Mesenchymal stem cell (in vitro differentiated cells and primary cell): Measurements from ENCODE around the gene MAPK8. TPM values are rescaled to one million over a fixed set of nuclear protein-coding genes. Genes with fewer than 3 reads are reported as not detected.
A peak's percentile ranks its signal among the peaks of the same experiment; 100 is the strongest.

Experiments used
- DNase-seq: peaks from one replicate; pipeline ENCODE4 v3.0.0-alpha.2; 2013
- H2AFZ ChIP-seq: one replicate; pipeline ENCODE4 v1.6.1; 2013; ENCODE audit warnings: low read depth, mild to moderate bottlenecking, control low read depth, inconsistent platforms, low read length, moderate library complexity
- H2AK5ac ChIP-seq: 2 replicates; pipeline ENCODE4 v1.6.1; 2013; ENCODE audit warnings: low read length, moderate library complexity, mild to moderate bottlenecking, inconsistent platforms; ENCODE audit not compliant: severe bottlenecking
- H2BK120ac ChIP-seq: one replicate; pipeline ENCODE4 v1.6.1; 2013; ENCODE audit warnings: low read depth, mild to moderate bottlenecking, inconsistent platforms, low read length, moderate library complexity
- H2BK12ac ChIP-seq, 2 experiments: one replicate each; pipeline ENCODE4 v1.6.1; 2013; ENCODE audit warnings: inconsistent platforms in 2 of 2, low read length in 2 of 2, mild to moderate bottlenecking in 2 of 2, moderate library complexity in 2 of 2, control low read depth in 1 of 2
- H2BK15ac ChIP-seq: one replicate; pipeline ENCODE4 v1.6.1; 2013; ENCODE audit warnings: mild to moderate bottlenecking, low read depth, inconsistent platforms; ENCODE audit not compliant: poor library complexity, severe bottlenecking
- H2BK5ac ChIP-seq: 2 replicates; pipeline ENCODE4 v1.6.1; 2013; ENCODE audit warnings: low read depth, mild to moderate bottlenecking, low read length, control low read depth, inconsistent platforms; ENCODE audit not compliant: poor library complexity, severe bottlenecking
- H3K14ac ChIP-seq, 2 experiments: one replicate each; pipeline ENCODE4 v1.6.1; 2013; ENCODE audit warnings: inconsistent platforms in 2 of 2, low read length in 2 of 2, control low read depth in 1 of 2, mild to moderate bottlenecking in 1 of 2, moderate library complexity in 1 of 2
- H3K18ac ChIP-seq, 2 experiments: one replicate each; pipeline ENCODE4 v1.6.1; 2013; ENCODE audit warnings: inconsistent platforms in 2 of 2, low read length in 2 of 2, control low read depth in 1 of 2, low read depth in 1 of 2, mild to moderate bottlenecking in 1 of 2
- H3K23ac ChIP-seq, 2 experiments: one replicate each; pipeline ENCODE4 v1.6.1; 2013; ENCODE audit warnings: inconsistent platforms in 2 of 2, low read length in 2 of 2, mild to moderate bottlenecking in 2 of 2, moderate library complexity in 2 of 2, control low read depth in 1 of 2
- H3K27ac ChIP-seq: 2 replicates; pipeline ENCODE4 v1.5.1; 2013; ENCODE audit warnings: mild to moderate bottlenecking, moderate library complexity, low read length, control low read depth, inconsistent platforms; ENCODE audit not compliant: poor library complexity, severe bottlenecking
- H3K27me3 ChIP-seq, 2 experiments: 2 replicates each; pipeline versions ENCODE4 v1.6.1 to v1.7.0; 2013; ENCODE audit warnings: low read length in 2 of 2, mild to moderate bottlenecking in 2 of 2, moderate library complexity in 2 of 2, control low read depth in 1 of 2, inconsistent platforms in 1 of 2; ENCODE audit not compliant: control insufficient read depth in 1 of 2, insufficient read depth in 1 of 2
- H3K36me3 ChIP-seq, 2 experiments: 2 replicates each; pipeline versions ENCODE4 v1.6.1 to v1.7.0; 2013; ENCODE audit warnings: low read length in 2 of 2, control low read depth in 1 of 2, inconsistent platforms in 1 of 2, low read depth in 1 of 2, mild to moderate bottlenecking in 1 of 2; ENCODE audit not compliant: insufficient read depth in 2 of 2, control insufficient read depth in 1 of 2
- H3K4ac ChIP-seq, 2 experiments: one replicate each; pipeline ENCODE4 v1.6.1; 2013; ENCODE audit warnings: inconsistent platforms in 2 of 2, low read length in 2 of 2, mild to moderate bottlenecking in 2 of 2, moderate library complexity in 2 of 2, control low read depth in 1 of 2, low read depth in 1 of 2
- H3K4me1 ChIP-seq: 2 replicates; pipeline ENCODE4 v1.6.1; 2013; ENCODE audit warnings: low read depth, low read length, control low read depth; ENCODE audit not compliant: control insufficient read depth, insufficient read depth
- H3K4me2 ChIP-seq: 2 replicates; pipeline ENCODE4 v1.6.1; 2013; ENCODE audit warnings: low read length, mild to moderate bottlenecking, inconsistent platforms; ENCODE audit not compliant: poor library complexity, severe bottlenecking
- H3K4me3 ChIP-seq, 2 experiments: 2 replicates each; pipeline versions ENCODE4 v1.5.1 to v1.7.0; 2013; ENCODE audit warnings: low read length in 2 of 2, mild to moderate bottlenecking in 2 of 2, control low read depth in 1 of 2, low read depth in 1 of 2; ENCODE audit not compliant: insufficient read depth in 1 of 2
- H3K79me1 ChIP-seq: replicated peaks from 2 replicates; pipeline ENCODE4 v1.6.1; 2013; ENCODE audit warnings: mild to moderate bottlenecking, control low read depth, low read length, inconsistent platforms; ENCODE audit not compliant: poor library complexity, severe bottlenecking
- H3K9ac ChIP-seq: 2 replicates; pipeline ENCODE4 v1.7.0; 2013; ENCODE audit warnings: mild to moderate bottlenecking, low read length, moderate library complexity
- H3K9me3 ChIP-seq: 2 replicates; pipeline ENCODE4 v1.7.0; 2013; ENCODE audit warnings: mild to moderate bottlenecking, low read length; ENCODE audit not compliant: control insufficient read depth
- H4K8ac ChIP-seq: one replicate; pipeline ENCODE4 v1.6.1; 2013; ENCODE audit warnings: inconsistent platforms, mild to moderate bottlenecking, low read length, moderate library complexity
- H4K91ac ChIP-seq: one replicate; pipeline ENCODE4 v1.6.1; 2013; ENCODE audit warnings: mild to moderate bottlenecking, low read length, inconsistent platforms
- whole genome bisulfite sequencing: methylation state at CpG from one replicate; pipeline ENCODE4 v1.1.7; 2013; ENCODE audit warnings: mixed read lengths; 5-methylcytosine and 5-hydroxymethylcytosine counted together
- polyA plus RNA-seq, 2 experiments: library from polyadenylated mRNA; stranded (reverse); fragments of 200-250 nt; gene quantifications; one replicate each; pipeline ENCODE4 v1.2.3, GENCODE V29; 2013

MAPK8 gene
- polyA plus RNA-seq (2013, experiment 1 of 2) = 22.6 TPM
- polyA plus RNA-seq (2013, experiment 2 of 2) = 24.6 TPM

GRCh38 chr10:48306265-48306869 lies at the start of gene MAPK8:
Gene MAPK8, plus strand, starts transcription at chr10:48306677. Its CDS starts 94,984 bp downstream, at chr10:48401661.
- Histone ChIP-seq H3K36me3 (no peaks in the 10 kb centered on the region), H3K4ac (peak within 1 kb of the TSS; percentile 62 to 94), H2AK5ac (no peak within 1 kb of the TSS), H2BK15ac (peak within 1 kb of the TSS; percentile 94), H3K23ac (peak within 1 kb of the TSS; percentile 83 to 99), H3K4me1 (peaks cover 4% of the 10 kb centered on the region), H3K27me3 (peaks cover 6 to 11% of the 10 kb centered on the region in 2 experiments), H3K27ac (no peak within 1 kb of the TSS), H2AFZ (peak within 1 kb of the TSS; percentile 86), H3K9me3 (no peaks in the 10 kb centered on the region), H3K79me1 (no peaks in the 10 kb centered on the region), H3K9ac (peak within 1 kb of the TSS; percentile 91), H2BK120ac (peak within 1 kb of the TSS; percentile 87), H4K91ac (peak within 1 kb of the TSS; percentile 90), H3K14ac (peak within 1 kb of the TSS in 1 of 2 experiments; percentile 96), H2BK5ac (no peak within 1 kb of the TSS), H3K4me3 (peak within 1 kb of the TSS; percentile 92 to 93), H3K4me2 (peak within 1 kb of the TSS; percentile 82), H3K18ac (peak within 1 kb of the TSS; percentile 89 to 92), H2BK12ac (peak within 1 kb of the TSS in 1 of 2 experiments; percentile 83), H4K8ac (peak within 1 kb of the TSS; percentile 91)
- 1% methylated on average over 33 of the region's 86 CpGs for WGBS
- DNase-seq = peak; percentile 84

DNA sequence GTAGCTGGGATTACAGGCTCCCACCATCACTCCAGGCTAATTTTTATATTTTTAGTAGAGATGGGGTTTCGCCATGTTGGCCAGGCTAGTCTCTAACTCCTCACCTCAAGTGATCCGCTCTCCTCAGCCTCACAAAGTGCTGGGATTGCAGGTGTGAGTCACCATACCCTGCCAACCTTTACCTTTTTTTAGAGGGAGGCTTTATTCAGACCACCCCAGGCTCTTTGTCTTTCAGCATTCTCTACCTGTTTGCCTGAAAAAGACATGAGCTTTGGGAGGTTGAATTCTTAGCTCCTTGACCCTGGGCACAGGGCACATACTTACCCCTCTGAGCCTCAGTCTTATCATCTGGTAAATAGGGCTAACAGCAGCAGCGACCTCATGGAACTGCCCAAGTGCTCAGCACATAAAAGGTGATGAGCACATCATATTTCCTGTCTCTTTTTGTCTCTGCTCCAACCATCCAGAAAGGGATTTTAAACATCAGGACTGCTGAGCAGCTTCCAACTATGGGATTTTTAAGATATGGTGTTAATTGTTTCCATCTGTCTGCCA lies 49.0 kb upstream of the MAPK8 start:
- Histone ChIP-seq H3K18ac (no peak overlapping the region), H2AK5ac (no peak overlapping the region), H3K79me1 (no peaks in the 10 kb centered on the region), H4K91ac (no peak overlapping the region), H2BK5ac (no peak overlapping the region), H3K27me3 (peaks cover 8 to 30% of the 10 kb centered on the region in 2 experiments), H3K4me1 (peaks cover 4% of the 10 kb centered on the region), H3K36me3 (no peaks in the 10 kb centered on the region), H3K9ac (no peak overlapping the region), H2BK15ac (no peak overlapping the region), H2AFZ (no peak overlapping the region), H3K9me3 (no peaks in the 10 kb centered on the region), H3K4me2 (no peak overlapping the region), H2BK12ac (no peak overlapping the region), H3K27ac (no peak overlapping the region), H3K14ac (no peak overlapping the region), H2BK120ac (no peak overlapping the region), H3K4ac (no peak overlapping the region), H3K4me3 (no peak overlapping the region), H3K23ac (no peak overlapping the region), H4K8ac (no peak overlapping the region)
- WGBS = 91% methylated on average over 3 of the region's 3 CpGs
- DNase-seq = no peak

DNA sequence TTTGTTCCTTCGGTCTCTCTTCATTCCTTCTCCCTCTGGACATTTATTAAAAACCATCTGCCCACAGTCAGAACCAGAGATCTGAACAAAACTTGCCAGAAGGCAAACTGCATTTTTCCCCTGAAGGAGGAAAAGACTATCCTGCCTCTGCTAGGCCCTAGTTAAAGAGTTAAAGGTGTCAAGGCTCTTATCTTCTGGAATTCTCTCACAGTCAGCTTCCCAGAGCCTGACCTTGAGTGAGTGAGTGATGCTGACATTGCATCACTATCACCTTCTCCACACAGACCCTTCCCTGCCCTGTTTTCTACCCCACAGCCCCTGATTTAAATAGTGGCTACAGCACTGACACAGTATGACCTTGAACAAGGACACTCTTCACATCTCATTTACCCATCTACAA lies 48.4 kb upstream of the MAPK8 start:
- no peak overlapping the region for H2AFZ ChIP-seq
- no peak overlapping the region for H2BK5ac ChIP-seq
- H2BK12ac ChIP-seq = no peak overlapping the region
- H3K36me3 ChIP-seq = no peaks in the 10 kb centered on the region
- H3K27me3 ChIP-seq = peaks cover 8 to 30% of the 10 kb centered on the region in 2 experiments
- H3K18ac ChIP-seq = no peak overlapping the region
- H4K8ac ChIP-seq = no peak overlapping the region
- no peak for DNase-seq
- no peak overlapping the region for H3K9ac ChIP-seq
- H3K4me2 ChIP-seq = no peak overlapping the region
- no peak overlapping the region for H3K4ac ChIP-seq
- no peak overlapping the region for H2BK15ac ChIP-seq
- WGBS = 94% methylated on average over 1 of the region's 1 CpG
- no peak overlapping the region for H3K4me3 ChIP-seq
- no peak overlapping the region for H3K14ac ChIP-seq
- H3K4me1 ChIP-seq = peaks cover 4% of the 10 kb centered on the region
- no peaks in the 10 kb centered on the region for H3K79me1 ChIP-seq
- H3K27ac ChIP-seq = no peak overlapping the region
- no peak overlapping the region for H2AK5ac ChIP-seq
- H2BK120ac ChIP-seq = no peak overlapping the region
- H3K9me3 ChIP-seq = no peaks in the 10 kb centered on the region
- no peak overlapping the region for H3K23ac ChIP-seq
- no peak overlapping the region for H4K91ac ChIP-seq

- no peak overlapping the region for H3K27ac ChIP-seq
- no peak overlapping the region for H2BK12ac ChIP-seq
- WGBS = 70% methylated on average over 3 of the region's 4 CpGs
- H3K27me3 ChIP-seq = peaks cover 11 to 37% of the 10 kb centered on the region in 2 experiments
- no peak overlapping the region for H2AFZ ChIP-seq
- no peak overlapping the region for H4K91ac ChIP-seq
- no peaks in the 10 kb centered on the region for H3K9me3 ChIP-seq
- no peaks in the 10 kb centered on the region for H3K4me1 ChIP-seq
- no peaks in the 10 kb centered on the region for H3K36me3 ChIP-seq
- H2AK5ac ChIP-seq = no peak overlapping the region
- H3K79me1 ChIP-seq = no peaks in the 10 kb centered on the region
- H2BK120ac ChIP-seq = no peak overlapping the region
- no peak overlapping the region for H3K4me3 ChIP-seq
- no peak overlapping the region for H4K8ac ChIP-seq
- H3K4me2 ChIP-seq = no peak overlapping the region
- DNase-seq = no peak
- H2BK15ac ChIP-seq = no peak overlapping the region
- H3K18ac ChIP-seq = no peak overlapping the region
- H3K23ac ChIP-seq = no peak overlapping the region
- no peak overlapping the region for H3K4ac ChIP-seq
- no peak overlapping the region for H3K9ac ChIP-seq
- no peak overlapping the region for H2BK5ac ChIP-seq
- H3K14ac ChIP-seq = no peak overlapping the region
These were observed 39.9 kb upstream of the MAPK8 start for GRCh38 chr10:48266528-48266927.
